Measurements from ENCODE around the gene NFIA.

DNA sequence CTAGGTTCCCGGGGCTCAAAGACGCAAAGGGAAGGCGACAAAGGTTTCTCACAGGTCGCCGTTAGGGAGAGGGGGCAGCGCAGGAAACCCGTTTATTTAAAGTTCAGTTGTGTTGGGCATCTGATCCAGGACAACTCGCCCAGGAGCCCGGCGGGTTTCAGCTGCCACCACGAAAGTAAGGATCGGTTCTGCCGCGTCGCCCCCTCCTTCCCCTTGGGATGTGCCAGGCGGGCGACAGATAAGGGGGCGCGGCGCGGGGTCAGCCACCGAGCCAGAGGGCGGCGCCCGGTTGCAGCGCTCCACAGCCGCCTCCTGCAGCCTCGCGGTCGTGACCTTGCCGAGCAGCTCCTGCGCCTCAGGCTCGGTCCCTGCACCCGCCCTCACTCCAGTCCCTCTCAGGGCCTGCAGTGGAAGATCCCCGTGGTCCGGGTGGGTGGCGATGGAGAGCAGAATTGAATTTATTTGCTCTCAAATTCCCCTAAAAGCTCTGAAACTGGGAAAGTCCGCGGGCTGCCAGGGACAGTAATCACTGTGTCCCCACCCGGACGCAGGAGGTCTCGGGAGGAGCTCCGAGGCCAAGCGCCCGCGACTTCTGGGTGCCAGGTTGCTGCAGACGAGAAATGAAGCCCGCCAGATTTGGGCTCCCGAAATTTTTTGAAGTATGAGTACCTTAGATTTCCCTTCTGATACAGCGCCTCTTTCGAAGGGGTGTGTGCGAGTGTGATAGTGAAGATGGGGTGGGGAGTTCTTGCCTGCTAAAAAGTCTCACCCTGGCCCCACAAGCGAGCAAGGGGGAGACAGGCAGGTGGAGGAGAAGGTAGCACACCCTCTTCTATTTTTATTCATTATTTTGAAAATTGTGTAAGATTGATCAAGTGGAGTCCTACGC is 28.4 kb upstream of the NFIA start:
- TF ChIP-seq POLR2A (IDR thresholded peaks at IDR 0.05) (no peak), POLR2AphosphoS5 (IDR thresholded peaks at IDR 0.05) (no peak), EP300 (IDR thresholded peaks at IDR 0.05) (no peak)
- TF ChIP-seq, protein P1, sequence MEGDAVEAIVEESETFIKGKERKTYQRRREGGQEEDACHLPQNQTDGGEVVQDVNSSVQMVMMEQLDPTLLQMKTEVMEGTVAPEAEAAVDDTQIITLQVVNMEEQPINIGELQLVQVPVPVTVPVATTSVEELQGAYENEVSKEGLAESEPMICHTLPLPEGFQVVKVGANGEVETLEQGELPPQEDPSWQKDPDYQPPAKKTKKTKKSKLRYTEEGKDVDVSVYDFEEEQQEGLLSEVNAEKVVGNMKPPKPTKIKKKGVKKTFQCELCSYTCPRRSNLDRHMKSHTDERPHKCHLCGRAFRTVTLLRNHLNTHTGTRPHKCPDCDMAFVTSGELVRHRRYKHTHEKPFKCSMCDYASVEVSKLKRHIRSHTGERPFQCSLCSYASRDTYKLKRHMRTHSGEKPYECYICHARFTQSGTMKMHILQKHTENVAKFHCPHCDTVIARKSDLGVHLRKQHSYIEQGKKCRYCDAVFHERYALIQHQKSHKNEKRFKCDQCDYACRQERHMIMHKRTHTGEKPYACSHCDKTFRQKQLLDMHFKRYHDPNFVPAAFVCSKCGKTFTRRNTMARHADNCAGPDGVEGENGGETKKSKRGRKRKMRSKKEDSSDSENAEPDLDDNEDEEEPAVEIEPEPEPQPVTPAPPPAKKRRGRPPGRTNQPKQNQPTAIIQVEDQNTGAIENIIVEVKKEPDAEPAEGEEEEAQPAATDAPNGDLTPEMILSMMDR (IDR thresholded peaks at IDR 0.05), result no peak
